ENCODE data around the gene LRFN4. TPM values are rescaled to one million over a fixed set of nuclear protein-coding genes. Genes with fewer than 3 reads are reported as not detected.

The LRFN4 gene
- total and polyA plus RNA-seq, 7 donors, result 7.4 to 16.6 (median 10.7) TPM

GRCh38 chr11:66834539-66834845, 22.4 kb upstream of the LRFN4 start:
- H3K36me3 ChIP-seq (ENCODE audit: insufficient read depth in 1 of 2, low read depth in 1 of 2), result peaks cover 0 to 5% of the 10 kb centered on the region in 2 donors
- DNase-seq (no peak), ATAC-seq (peak in 1 of 4 donors; percentile 28)
- intact Hi-C loops (cut with DNase I), result loop anchor here (1.0 to 5.0 kb wide), 6 partner anchors 140 to 427 kb away; partner anchors contain the start of genes CCDC87 (in 1 of the 2) and CCS (in 1 of the 2)
- no peaks in the 10 kb centered on the region for H3K9me3 ChIP-seq
- H3K4me3 ChIP-seq, result no peak overlapping the region
- H3K4me1 ChIP-seq, result no peaks in the 10 kb centered on the region
- TF ChIP-seq CTCF (IDR thresholded peaks at IDR 0.05), result no peak
- H3K27me3 ChIP-seq (ENCODE audit: insufficient read depth in 3 of 3, low read length in 2 of 3), result no peaks in the 10 kb centered on the region
- H3K27ac ChIP-seq, result no peak overlapping the region
- WGBS, 3 donors, result 59 to 67% (median 62%) methylated on average over 4 of the region's 4 CpGs

GRCh38 chr11:66834943-66835342, 21.9 kb upstream of the LRFN4 start:
- ATAC-seq (no peak), DNase-seq (no peak)
- TF ChIP-seq CTCF (IDR thresholded peaks at IDR 0.05), result no peak
- Histone ChIP-seq H3K4me1 (no peaks in the 10 kb centered on the region), H3K27me3 (ENCODE audit: insufficient read depth in 3 of 3, low read length in 2 of 3) (no peaks in the 10 kb centered on the region), H3K9me3 (no peaks in the 10 kb centered on the region), H3K36me3 (ENCODE audit: insufficient read depth in 1 of 2, low read depth in 1 of 2) (peaks cover 0 to 5% of the 10 kb centered on the region in 2 donors), H3K27ac (no peak overlapping the region), H3K4me3 (no peak overlapping the region)
- 77 to 89% (median 82%) methylated on average over 5 of the region's 5 CpGs for WGBS, 3 donors
- intact Hi-C loops (cut with DNase I), result loop anchor here (1.0 to 5.0 kb wide), 6 partner anchors 141 to 428 kb away; partner anchors contain the start of genes CCDC87 (in 1 of the 2) and CCS (in 1 of the 2)

GRCh38 chr11:66835768-66836405, 21.0 kb upstream of the LRFN4 start:
- ATAC-seq, result no peak
- no peak overlapping the region for H3K27ac ChIP-seq
- H3K27me3 ChIP-seq (ENCODE audit: insufficient read depth in 3 of 3, low read length in 2 of 3), result no peaks in the 10 kb centered on the region
- H3K4me1 ChIP-seq, result no peaks in the 10 kb centered on the region
- TF ChIP-seq CTCF (IDR thresholded peaks at IDR 0.05), result no peak
- H3K4me3 ChIP-seq, result no peak overlapping the region
- 82 to 86% (median 85%) methylated on average over 12 of the region's 12 CpGs for WGBS, 3 donors
- intact Hi-C loops (cut with DNase I), result loop anchor here (2.0 kb wide), 2 partner anchors 143 to 427 kb away; no protein-coding TSS in a partner anchor
- peaks cover 0 to 5% of the 10 kb centered on the region in 2 donors for H3K36me3 ChIP-seq (ENCODE audit: insufficient read depth in 1 of 2, low read depth in 1 of 2)
- DNase-seq, result no peak
- H3K9me3 ChIP-seq, result no peaks in the 10 kb centered on the region

- ATAC-seq, result no peak
- H3K27me3 ChIP-seq (ENCODE audit: insufficient read depth in 3 of 3, low read length in 2 of 3), result no peaks in the 10 kb centered on the region
- DNase-seq, result peak in 1 of 2 donors; percentile 6
- H3K27ac ChIP-seq, result no peak overlapping the region
- intact Hi-C loops (cut with DNase I), result no loop called here
- WGBS, 3 donors, result 77 to 87% (median 85%) methylated on average over 4 of the region's 4 CpGs
- H3K9me3 ChIP-seq, result no peaks in the 10 kb centered on the region
- H3K36me3 ChIP-seq (ENCODE audit: insufficient read depth in 1 of 2, low read depth in 1 of 2), result peaks cover 4 to 15% of the 10 kb centered on the region in 2 donors
- no peak for TF ChIP-seq CTCF (IDR thresholded peaks at IDR 0.05)
- no peak overlapping the region for H3K4me3 ChIP-seq
- H3K4me1 ChIP-seq, result peaks cover 22% of the 10 kb centered on the region
Measured at GRCh38 chr11:66840317-66841091, 16.4 kb upstream of the LRFN4 start.
